ENCODE data around the gene OR5B21. TPM values are rescaled to one million over a fixed set of nuclear protein-coding genes. Genes with fewer than 3 reads are reported as not detected.

Gene OR5B21
- total RNA-seq, 2 experiments from 2014 or later, result 0.45 to 0.89 TPM

DNA sequence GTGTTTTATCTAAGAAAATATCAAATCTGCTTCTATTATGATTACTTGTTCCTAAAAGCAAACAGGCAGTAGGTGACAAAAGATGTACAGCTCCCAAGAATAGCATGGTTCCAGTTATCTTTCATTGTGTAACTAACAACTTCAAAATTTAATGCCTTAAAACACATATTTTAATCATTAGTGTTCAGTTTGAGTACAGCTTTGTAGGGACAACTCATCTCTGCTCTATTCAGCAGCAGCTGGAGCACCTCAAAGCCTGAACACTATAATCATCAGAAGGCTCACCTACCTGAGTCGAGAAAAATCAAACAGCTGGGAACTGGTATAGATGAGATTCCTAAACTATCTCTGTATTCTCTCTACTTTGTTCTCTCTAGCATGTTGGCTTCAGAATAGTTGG lies 41.6 kb downstream of the OR5B21 start:
- H3K4me3 Mint-ChIP-seq, result no peak overlapping the region
- no peaks in the 10 kb centered on the region for H3K36me3 Mint-ChIP-seq

DNA sequence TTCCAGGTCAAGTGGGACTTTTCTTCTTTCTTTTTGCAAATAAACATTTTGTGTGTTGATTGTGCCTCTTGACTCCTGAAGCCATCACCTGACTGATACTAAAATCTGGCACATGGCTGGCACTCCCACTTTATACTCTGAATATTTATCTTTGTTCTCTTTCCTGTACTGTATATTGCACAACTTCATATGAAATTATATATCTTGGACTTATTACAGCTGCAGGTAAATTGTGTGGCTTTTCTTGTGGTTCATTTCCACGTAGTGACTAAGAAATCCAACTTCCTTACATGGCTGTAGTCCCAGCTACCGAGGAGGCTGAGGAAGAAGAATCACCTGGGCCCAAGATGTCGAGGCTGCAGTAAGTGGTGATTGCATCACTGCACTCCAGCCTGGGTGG lies 42.2 kb downstream of the OR5B21 start:
- no peak for DNase-seq
- Mint-ChIP-seq H3K4me1 (no peaks in the 10 kb centered on the region), H3K27ac (no peak overlapping the region), H3K4me3 (no peak overlapping the region), H3K9me3 (peaks cover 11% of the 10 kb centered on the region), H3K27me3 (no peaks in the 10 kb centered on the region), H3K36me3 (no peaks in the 10 kb centered on the region)
- POLR2A ChIA-PET, result no interaction called here
- no peak for ATAC-seq (ENCODE audit: low read depth)

More for the DNA sequence above, 41.6 kb downstream of the OR5B21 start:
- no peak for DNase-seq
- POLR2A ChIA-PET, result no interaction called here
- Mint-ChIP-seq H3K27ac (no peak overlapping the region), H3K27me3 (no peaks in the 10 kb centered on the region), H3K9me3 (peaks cover 13% of the 10 kb centered on the region), H3K4me1 (no peaks in the 10 kb centered on the region)
- no peak for ATAC-seq (ENCODE audit: low read depth)

Other genes starting within 250 kb of the OR5B21 start
- gene OR10W1, start 239.8 kb downstream of the OR5B21 start, total RNA-seq, result not detected
- not detected for gene OR5B17, start 149.0 kb downstream of the OR5B21 start, total RNA-seq
- not detected for gene OR5B3, start 101.2 kb downstream of the OR5B21 start, total RNA-seq
- not detected for gene OR5B2, start 80.0 kb downstream of the OR5B21 start, total RNA-seq
- gene OR5B12, start 65.9 kb downstream of the OR5B21 start, total RNA-seq, result not detected
- 100 to 1,000 TPM; 145 to 159 TPM for gene LPXN, start 67.8 kb upstream of the OR5B21 start, total RNA-seq
- gene ZFP91, start 71.0 kb upstream of the OR5B21 start, total RNA-seq, result 10 to 100 TPM; 52.8 to 54.2 TPM
- 1 to 10 TPM; 2.6 to 3.0 TPM for gene CNTF, start 114.6 kb upstream of the OR5B21 start, total RNA-seq
- not detected for gene GLYAT, start 223.8 kb upstream of the OR5B21 start, total RNA-seq

All from activated naive CD8-positive, alpha-beta T cell treated with anti-CD3 and anti-CD28 coated beads, Interleukin-2, amount 10 ng/mL, durations not matched to agents 7 days and 5 days (primary cell).